Measurements from ENCODE around the gene KLK3.

KLK3 gene

GRCh38 chr19:50902640-50903039, 47.9 kb downstream of the KLK3 start:
- no peak for DNase-seq

- DNase-seq = peak in 1 of 5 experiments; percentile 22
Observed at GRCh38 chr19:50906217-50906616, 51.5 kb downstream of the KLK3 start.

GRCh38 chr19:50908336-50908735, 53.6 kb downstream of the KLK3 start:
- no peak for DNase-seq

GRCh38 chr19:50909240-50910070, 54.7 kb downstream of the KLK3 start:
- DNase-seq = peak in 2 of 5 experiments; percentile 11 to 24
